ENCODE results near the gene MARCHF10.

Gene MARCHF10

GRCh38 chr17:62676231-62676943 lies 131.7 kb downstream of the MARCHF10 start:
- in situ Hi-C loops (cut with HindIII; ENCODE audit: low pct_unique_long_range_greater_than_20kb, low sequenced_read_pairs), result no loop called here
- TF ChIP-seq JUND (IDR thresholded peaks at IDR 0.05; ENCODE audit: low read depth), result no peak
- DNase-seq (ENCODE audit: low read depth in 1 of 2, low spot score in 1 of 2), result no peak

DNA sequence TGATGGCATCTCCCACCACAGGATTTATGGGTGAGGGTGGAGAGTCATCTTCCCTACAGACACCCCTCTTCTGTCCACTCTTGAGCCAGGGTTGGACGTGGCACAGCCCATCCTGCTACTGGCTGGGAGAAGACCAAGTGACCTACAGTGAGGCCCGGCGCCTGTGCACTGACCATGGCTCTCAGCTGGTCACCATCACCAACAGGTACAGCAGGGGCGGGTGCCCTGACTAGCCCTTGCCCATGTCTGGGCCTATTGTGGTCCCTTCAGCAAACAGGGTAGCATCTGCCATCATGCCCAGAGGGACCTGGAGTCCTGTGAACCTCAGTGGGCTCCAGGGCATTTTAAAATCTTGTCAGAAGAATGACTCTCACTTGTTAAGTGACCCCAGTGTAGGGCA lies 132.4 kb downstream of the MARCHF10 start:
- in situ Hi-C loops (cut with HindIII; ENCODE audit: low pct_unique_long_range_greater_than_20kb, low sequenced_read_pairs), result no loop called here
- no peak for TF ChIP-seq JUND (IDR thresholded peaks at IDR 0.05; ENCODE audit: low read depth)
- DNase-seq (ENCODE audit: low read depth in 1 of 2, low spot score in 1 of 2), result no peak

DNA sequence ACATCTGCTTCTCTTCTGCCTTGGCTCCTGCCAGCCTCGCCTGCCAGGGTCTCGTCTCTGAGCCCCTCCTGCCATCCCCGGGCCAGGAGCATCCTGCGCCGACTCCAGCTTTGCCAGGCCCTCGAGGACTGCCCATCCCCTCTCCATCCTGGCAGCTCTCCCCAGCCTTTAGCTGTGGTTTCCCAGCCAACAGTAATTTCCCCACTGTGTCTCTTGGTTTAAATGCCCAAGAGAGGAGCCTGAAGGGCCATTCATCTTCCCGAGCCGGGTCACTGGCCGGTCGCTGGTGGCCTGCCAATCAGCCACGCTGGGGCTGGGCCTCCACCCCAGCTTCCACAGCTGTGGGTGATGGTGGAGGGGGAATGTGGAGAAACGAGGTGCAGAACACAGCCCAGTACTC lies 132.9 kb downstream of the MARCHF10 start:
- in situ Hi-C loops (cut with HindIII; ENCODE audit: low pct_unique_long_range_greater_than_20kb, low sequenced_read_pairs), result no loop called here
- no peak for DNase-seq (ENCODE audit: low read depth in 1 of 2, low spot score in 1 of 2)
- no peak for TF ChIP-seq JUND (IDR thresholded peaks at IDR 0.05; ENCODE audit: low read depth)

- no peak for DNase-seq (ENCODE audit: low read depth in 1 of 2, low spot score in 1 of 2)
- no peak for TF ChIP-seq JUND (IDR thresholded peaks at IDR 0.05; ENCODE audit: low read depth)
- in situ Hi-C loops (cut with HindIII; ENCODE audit: low pct_unique_long_range_greater_than_20kb, low sequenced_read_pairs), result no loop called here
Measured at GRCh38 chr17:62674841-62675240, 133.3 kb downstream of the MARCHF10 start.

DNA sequence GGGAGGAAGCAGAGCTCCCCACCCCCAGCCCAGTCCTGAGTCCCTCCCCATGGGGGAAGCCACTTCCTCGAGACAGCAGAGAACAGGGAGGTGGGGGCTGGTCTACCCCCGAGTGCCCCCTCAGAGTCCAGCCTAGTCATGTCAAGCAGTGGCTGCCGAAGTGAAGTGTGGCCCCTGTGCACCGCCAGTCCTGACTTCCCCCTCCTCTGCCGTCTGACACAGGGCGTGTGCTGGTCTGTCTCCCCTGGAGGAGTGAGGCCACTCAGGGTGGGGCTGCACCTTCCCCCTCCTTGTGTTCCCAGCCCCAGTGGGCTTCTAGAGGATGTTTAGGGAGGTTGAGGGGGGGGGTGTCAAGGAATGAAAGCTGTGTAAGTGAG lies 133.8 kb downstream of the MARCHF10 start:
- in situ Hi-C loops (cut with HindIII; ENCODE audit: low pct_unique_long_range_greater_than_20kb, low sequenced_read_pairs), result no loop called here
- DNase-seq (ENCODE audit: low read depth in 1 of 2, low spot score in 1 of 2), result no peak
- no peak for TF ChIP-seq JUND (IDR thresholded peaks at IDR 0.05; ENCODE audit: low read depth)

DNA sequence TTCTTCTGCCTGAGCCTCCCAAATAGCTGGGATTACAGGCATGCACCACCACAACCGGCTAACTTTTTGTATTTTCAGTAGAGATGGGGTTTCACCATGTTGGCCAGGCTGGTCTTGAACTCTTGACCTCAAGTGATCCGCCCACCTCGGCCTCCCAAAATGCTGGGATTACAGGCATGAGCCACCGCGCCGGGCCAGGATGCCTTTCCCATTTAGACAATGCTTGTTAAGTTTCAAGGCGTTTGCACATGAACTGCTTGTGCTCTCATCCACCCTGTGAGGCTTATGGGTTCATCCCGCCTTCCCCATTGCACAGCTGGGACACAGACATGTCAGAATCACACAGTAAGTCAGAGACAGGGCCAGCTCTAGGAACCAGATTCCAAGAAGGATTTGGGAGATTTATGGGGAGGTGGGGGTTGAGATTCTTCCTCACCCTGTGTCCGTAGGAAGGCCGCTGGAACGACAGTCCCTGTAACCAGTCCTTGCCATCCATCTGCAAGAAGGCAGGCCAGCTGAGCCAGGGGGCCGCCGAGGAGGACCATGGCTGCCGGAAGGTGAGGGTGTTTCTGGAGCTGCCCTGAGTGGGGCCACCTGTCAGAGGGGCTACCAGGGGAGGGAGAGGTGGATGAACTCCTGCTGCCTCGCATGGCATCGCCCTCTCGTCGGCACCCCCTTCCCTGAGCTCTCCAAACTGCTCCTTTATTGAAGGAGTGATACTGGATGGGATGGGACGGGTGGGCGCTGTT lies 134.3 kb downstream of the MARCHF10 start:
- no peak for DNase-seq (ENCODE audit: low read depth in 1 of 2, low spot score in 1 of 2)
- in situ Hi-C loops (cut with HindIII; ENCODE audit: low pct_unique_long_range_greater_than_20kb, low sequenced_read_pairs), result no loop called here
- no peak for TF ChIP-seq JUND (IDR thresholded peaks at IDR 0.05; ENCODE audit: low read depth)

DNA sequence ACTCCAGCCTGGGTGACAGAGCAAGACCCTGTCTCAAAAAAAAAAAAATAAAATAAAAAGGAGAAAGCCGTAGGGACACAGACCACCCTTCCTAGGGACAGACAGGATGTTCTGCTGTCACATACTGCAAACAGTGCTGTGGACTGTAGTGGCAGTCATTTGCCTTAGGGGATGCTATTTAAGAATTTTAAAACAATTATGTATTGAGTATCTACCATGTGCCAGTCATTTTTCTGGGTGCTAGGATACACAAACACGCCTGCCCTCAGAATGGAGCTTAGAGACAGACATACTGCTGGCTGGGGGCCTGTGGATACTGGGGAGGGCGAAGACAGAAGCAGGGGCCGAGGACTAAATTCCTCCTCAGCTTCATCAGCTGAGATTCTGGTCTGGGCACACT lies 135.2 kb downstream of the MARCHF10 start:
- DNase-seq (ENCODE audit: low read depth in 1 of 2, low spot score in 1 of 2), result no peak
- no peak for TF ChIP-seq JUND (IDR thresholded peaks at IDR 0.05; ENCODE audit: low read depth)
- in situ Hi-C loops (cut with HindIII; ENCODE audit: low pct_unique_long_range_greater_than_20kb, low sequenced_read_pairs), result no loop called here

- TF ChIP-seq JUND (IDR thresholded peaks at IDR 0.05; ENCODE audit: low read depth), result no peak
- in situ Hi-C loops (cut with HindIII; ENCODE audit: low pct_unique_long_range_greater_than_20kb, low sequenced_read_pairs), result no loop called here
- DNase-seq (ENCODE audit: low read depth in 1 of 2, low spot score in 1 of 2), result peak in 1 of 2 experiments; percentile 74
Measured at GRCh38 chr17:62671553-62671952, 136.6 kb downstream of the MARCHF10 start.

GRCh38 chr17:62670202-62670821 lies 137.8 kb downstream of the MARCHF10 start:
- in situ Hi-C loops (cut with HindIII; ENCODE audit: low pct_unique_long_range_greater_than_20kb, low sequenced_read_pairs), result no loop called here
- no peak for DNase-seq (ENCODE audit: low read depth in 1 of 2, low spot score in 1 of 2)
- no peak for TF ChIP-seq JUND (IDR thresholded peaks at IDR 0.05; ENCODE audit: low read depth)

GRCh38 chr17:62668091-62668804 lies 139.9 kb downstream of the MARCHF10 start:
- no peak for DNase-seq (ENCODE audit: low read depth in 1 of 2, low spot score in 1 of 2)
- no peak for TF ChIP-seq JUND (IDR thresholded peaks at IDR 0.05; ENCODE audit: low read depth)
- in situ Hi-C loops (cut with HindIII; ENCODE audit: low pct_unique_long_range_greater_than_20kb, low sequenced_read_pairs), result no loop called here

- TF ChIP-seq JUND (IDR thresholded peaks at IDR 0.05; ENCODE audit: low read depth), result no peak
- in situ Hi-C loops (cut with HindIII; ENCODE audit: low pct_unique_long_range_greater_than_20kb, low sequenced_read_pairs), result no loop called here
- DNase-seq (ENCODE audit: low read depth in 1 of 2, low spot score in 1 of 2), result no peak
Measured at GRCh38 chr17:62666801-62667591, 141.1 kb downstream of the MARCHF10 start.
